CD4-positive, alpha-beta T cell treated with Interleukin-6 for 4 hours (primary cell): Measurements from ENCODE around the gene CIB1.
A peak's percentile ranks its signal among the peaks of the same experiment; 100 is the strongest.

Experiments used
- DNase-seq: peaks from one replicate; pipeline ENCODE4 v3.0.0-alpha.2; 2020; ENCODE audit warnings: mixed read lengths

The CIB1 gene

DNA sequence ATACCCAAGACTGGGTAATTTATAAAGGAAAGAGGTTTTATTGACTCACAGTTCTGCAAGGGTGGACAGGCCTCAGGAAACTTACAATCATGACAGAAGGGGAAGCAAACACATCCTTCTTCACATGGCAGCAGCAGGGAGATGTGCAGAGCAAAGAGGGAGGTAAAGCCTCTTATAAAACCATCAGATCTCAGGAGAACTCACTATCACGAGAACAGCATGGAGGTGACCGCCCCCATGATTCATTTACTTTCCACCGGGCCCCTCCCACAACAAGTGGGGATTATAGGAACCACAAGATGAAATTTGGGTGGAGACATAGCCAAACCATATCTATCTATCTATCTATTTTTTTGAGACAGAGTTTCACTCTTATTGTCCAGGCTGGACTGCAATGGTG lies 5.6 kb upstream of the CIB1 start:
- DNase-seq, result no peak

GRCh38 chr15:90234096-90234988 lies 601 bp upstream of the CIB1 start, which contains the start of gene GDPGP1:
Gene GDPGP1 (plus strand): TSS chr15:90234209. CDS start chr15:90240909, 6,700 bp downstream.
- no peak for DNase-seq

DNA sequence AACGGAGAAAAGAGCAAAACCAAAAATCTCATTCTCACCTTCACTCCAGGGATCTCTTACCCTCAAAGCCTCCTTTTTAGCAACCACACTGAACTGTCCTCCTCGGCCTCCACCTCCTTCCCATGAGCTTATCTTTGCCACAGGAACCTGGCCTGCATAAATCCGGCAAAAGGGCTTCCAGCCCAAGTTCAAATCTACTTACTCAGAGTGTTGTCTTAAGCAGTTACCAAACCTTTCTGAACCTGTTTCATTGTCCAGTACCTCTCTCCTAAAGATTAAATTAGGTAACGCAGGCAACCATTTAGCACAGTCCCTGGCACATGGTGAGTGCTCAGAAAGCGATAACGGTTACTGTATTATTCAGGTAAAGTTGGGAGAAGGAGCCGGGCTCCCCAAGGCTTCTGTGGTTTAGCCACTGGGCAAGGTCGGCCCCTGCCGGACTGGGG lies 777 bp downstream of the CIB1 start:
- DNase-seq, result no peak

- peak; percentile 10 for DNase-seq
Observed at GRCh38 chr15:90232196-90232595, 1.5 kb downstream of the CIB1 start.

GRCh38 chr15:90231028-90232017 lies 2.4 kb downstream of the CIB1 start:
- peak; percentile 86 for DNase-seq

- no peak for DNase-seq
Observed at GRCh38 chr15:90230610-90231009, 3.1 kb downstream of the CIB1 start.

DNA sequence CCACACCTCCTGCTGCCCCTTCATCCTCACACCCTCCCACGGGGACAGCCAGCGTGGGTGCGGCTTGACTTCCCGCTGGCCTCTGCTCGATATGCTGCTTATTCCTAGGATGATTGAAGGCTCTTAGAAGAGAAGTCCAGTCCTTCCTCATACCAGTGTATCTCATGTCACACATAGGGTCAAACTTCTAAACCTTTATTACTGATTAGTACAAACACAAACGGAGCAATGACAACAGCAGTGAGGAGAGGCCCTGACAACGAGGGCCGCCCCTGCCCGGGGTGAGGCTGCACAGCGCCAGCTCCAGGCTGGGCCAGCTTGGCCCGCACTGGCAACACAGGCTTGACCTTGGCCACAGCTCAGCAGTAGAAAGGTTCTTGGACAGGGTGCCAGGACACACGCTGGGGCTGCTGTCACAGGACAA lies 3.7 kb downstream of the CIB1 start:
- DNase-seq, result no peak

DNA sequence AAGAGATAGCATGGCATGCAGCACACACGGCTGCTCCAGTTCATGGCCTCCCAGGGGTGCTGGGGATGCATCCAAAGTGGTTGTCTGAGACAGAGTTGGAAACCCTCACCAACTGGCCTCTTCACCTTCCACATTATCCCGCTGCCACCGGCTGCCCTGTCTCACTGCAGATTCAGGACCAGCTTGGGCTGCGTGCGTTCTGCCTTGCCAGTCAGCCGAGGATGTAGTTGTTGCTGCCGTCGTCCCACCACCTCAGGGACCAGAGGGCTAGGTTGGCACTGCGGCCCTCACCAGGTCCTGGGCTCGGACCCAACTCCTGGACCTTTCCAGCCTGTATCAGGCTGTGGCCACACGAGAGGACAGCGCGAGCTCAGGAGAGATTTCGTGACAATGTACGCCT lies 4.8 kb downstream of the CIB1 start:
- no peak for DNase-seq

DNA sequence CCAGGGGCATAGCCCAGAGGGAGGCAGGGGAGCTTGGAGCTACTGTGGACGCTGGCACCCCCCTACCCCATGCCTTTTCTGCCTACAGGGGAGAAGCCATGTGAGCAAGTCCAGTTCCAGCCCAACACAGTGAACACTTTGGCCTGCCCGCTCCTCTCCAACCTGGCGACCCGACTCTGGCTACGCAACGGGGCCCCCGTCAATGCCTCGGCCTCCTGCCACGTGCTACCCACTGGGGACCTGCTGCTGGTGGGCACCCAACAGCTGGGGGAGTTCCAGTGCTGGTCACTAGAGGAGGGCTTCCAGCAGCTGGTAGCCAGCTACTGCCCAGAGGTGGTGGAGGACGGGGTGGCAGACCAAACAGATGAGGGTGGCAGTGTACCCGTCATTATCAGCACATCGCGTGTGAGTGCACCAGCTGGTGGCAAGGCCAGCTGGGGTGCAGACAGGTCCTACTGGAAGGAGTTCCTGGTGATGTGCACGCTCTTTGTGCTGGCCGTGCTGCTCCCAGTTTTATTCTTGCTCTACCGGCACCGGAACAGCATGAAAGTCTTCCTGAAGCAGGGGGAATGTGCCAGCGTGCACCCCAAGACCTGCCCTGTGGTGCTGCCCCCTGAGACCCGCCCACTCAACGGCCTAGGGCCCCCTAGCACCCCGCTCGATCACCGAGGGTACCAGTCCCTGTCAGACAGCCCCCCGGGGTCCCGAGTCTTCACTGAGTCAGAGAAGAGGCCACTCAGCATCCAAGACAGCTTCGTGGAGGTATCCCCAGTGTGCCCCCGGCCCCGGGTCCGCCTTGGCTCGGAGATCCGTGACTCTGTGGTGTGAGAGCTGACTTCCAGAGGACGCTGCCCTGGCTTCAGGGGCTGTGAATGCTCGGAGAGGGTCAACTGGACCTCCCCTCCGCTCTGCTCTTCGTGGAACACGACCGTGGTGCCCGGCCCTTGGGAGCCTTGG lies 5.6 kb downstream of the CIB1 start:
- DNase-seq, result no peak

- no peak for DNase-seq
Observed at GRCh38 chr15:90227336-90227735, 6.4 kb downstream of the CIB1 start.

- no peak for DNase-seq
Observed at GRCh38 chr15:90225504-90226234, 8.1 kb downstream of the CIB1 start.

DNA sequence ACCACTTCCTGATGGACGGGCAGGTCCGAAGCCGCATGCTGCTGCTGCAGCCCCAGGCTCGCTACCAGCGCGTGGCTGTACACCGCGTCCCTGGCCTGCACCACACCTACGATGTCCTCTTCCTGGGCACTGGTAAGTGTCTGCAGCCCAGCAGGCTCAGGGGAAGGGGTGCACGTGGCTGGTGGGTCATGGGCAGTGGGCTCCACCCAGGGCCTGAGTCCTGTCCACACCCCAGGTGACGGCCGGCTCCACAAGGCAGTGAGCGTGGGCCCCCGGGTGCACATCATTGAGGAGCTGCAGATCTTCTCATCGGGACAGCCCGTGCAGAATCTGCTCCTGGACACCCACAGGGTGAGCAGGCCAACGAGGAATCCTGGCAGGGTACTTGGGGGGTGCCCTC lies 8.7 kb downstream of the CIB1 start:
- DNase-seq, result no peak

DNA sequence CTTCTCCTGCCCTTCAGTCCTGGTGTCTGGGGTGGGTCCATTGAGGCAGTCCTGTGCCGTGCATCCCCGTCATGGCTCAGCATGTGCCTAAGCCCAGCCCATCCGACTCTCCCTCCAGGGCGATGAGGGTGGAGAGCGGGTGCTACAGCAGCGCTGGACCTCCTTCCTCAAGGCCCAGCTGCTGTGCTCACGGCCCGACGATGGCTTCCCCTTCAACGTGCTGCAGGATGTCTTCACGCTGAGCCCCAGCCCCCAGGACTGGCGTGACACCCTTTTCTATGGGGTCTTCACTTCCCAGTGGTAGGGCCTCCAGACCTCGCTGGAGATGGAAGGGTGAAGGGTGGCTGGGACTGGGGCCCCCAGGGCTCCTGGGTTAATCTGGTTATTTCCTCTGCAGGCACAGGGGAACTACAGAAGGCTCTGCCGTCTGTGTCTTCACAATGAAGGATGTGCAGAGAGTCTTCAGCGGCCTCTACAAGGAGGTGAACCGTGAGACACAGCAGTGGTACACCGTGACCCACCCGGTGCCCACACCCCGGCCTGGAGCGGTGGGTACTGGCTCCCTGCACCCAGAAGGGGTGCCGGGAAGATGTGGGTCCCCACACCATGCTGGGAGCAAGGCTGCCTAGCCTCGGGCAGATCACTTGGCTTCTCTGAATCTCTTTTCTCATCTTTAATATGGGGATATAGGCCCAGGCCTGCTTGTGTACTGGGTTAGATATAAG lies 10.1 kb downstream of the CIB1 start:
- DNase-seq, result no peak

GRCh38 chr15:90222547-90222946 lies 11.2 kb downstream of the CIB1 start:
- no peak for DNase-seq

- peak; percentile 41 for DNase-seq
Observed at GRCh38 chr15:90221246-90221900, 12.4 kb downstream of the CIB1 start.

GRCh38 chr15:90219421-90220141 lies 14.2 kb downstream of the CIB1 start:
- peak; percentile 76 for DNase-seq

DNA sequence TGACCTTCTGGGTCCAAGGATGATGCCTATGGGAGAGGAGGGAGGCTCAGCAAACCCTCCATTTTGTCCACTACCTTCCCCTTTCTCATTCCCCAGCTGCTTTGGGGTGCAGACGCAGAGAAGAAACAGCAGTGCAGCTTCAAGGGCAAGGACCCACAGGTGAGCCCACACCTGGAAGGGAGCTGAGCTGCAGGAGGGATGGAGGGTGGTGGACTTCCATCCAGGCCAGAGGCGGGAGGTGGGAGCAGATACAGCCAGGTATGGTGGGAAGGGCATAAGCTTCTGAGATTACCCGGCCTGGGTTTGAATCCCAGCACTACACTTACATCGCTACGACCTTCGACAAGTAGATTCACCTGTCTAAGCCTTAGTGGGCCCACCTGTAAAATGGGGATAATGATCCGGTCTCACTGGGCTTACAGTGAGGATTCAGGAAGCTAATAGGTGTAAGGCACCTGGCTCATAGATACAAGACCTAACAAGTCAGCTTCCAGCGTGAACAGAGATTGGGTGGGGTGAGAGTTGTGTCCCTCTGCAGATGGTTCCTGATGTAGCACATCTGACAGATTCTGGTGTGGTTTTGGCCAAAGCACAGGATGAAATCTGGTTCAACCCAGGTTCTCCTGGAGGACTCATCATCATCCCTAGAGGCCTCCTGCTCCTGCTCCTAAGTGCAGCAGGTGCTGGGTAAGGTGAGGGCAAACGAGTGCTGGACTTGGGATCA lies 15.9 kb downstream of the CIB1 start:
- DNase-seq, result no peak

- no peak for DNase-seq
Observed at GRCh38 chr15:90214553-90215196, 19.1 kb downstream of the CIB1 start.
